SH-SY5Y (cell line): ENCODE data around the gene TMC7.

Experiments used
- GATA2 ChIP-seq: IDR thresholded peaks from 2 replicates; pipeline ENCODE4 v1.6.1; 2011; ENCODE audit warnings: mild to moderate bottlenecking, low read depth, low read length
- GATA3 ChIP-seq: IDR thresholded peaks from 2 replicates; pipeline ENCODE4 v1.6.1; 2011; ENCODE audit warnings: low read depth, mild to moderate bottlenecking, low read length, moderate library complexity

The TMC7 gene

DNA sequence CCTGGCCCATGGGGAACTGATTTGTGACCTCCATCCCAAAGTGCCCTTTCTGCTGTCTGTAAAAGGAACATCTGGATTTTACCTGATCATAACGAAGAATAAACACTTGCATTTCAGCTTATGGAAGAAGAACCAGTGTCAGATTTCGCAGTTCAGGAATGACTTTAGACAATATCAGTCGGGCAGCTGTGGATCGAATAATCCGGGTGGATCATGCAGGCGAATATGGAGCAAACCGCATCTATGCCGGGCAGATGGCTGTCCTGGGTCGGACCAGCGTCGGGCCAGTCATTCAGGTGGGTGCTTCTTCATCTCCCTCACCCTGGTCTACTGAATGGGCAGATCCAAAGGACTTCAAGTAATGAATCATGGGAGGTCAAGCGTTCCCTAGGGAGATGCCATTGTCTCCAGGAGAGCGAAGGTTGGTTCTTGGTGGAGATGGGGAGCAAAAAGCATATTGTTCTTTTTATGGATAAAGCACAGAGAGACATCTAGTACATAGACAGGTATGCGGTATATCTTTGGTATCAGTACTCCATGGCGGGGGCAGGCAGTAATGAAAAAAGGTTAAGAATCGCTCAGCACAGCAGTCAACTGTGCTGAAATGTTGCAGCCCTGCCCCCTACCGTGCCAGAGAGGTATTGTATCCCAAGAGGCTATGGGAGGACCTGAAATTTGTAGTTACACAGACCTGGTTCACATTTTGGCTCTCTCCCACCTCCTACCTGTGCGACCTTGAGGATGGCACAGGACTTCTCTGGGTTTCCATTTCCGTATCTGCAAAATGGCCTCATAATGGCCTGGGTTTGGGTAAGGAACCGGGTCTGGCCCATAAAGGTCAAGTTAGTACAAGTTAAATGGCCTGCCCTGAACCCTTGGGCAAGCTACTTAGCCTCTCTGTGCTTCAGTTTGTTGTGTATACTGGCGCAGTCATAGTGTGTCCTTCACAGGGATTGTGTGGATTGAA is 88.4 kb downstream of the TMC7 start:
- TF ChIP-seq GATA3 (no peak), GATA2 (no peak)

DNA sequence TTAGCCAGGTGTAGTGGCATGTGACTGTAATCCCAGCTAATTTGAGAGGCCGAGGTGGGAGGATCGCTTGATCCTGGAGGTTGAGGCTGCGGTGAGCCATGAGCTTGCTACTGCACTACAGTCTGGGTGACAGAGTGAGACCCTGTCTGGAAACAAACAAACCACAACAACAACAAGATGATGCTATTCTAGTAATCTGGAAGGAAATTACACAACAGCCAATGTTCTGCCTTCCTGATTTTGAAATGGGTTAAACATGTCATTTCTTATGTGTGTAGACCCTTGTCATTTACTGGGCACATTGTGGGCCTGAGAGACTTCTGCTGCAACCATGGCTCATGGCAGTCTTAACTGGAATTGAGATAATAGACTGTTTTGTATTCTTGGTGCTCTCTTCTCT is 89.6 kb downstream of the TMC7 start:
- TF ChIP-seq GATA2: no peak
- no peak for TF ChIP-seq GATA3

- TF ChIP-seq GATA2 (no peak), GATA3 (no peak)
These were observed 90.1 kb downstream of the TMC7 start for GRCh38 chr16:19073863-19074262.

- TF ChIP-seq GATA3: no peak
- no peak for TF ChIP-seq GATA2
These were observed 91.8 kb downstream of the TMC7 start for GRCh38 chr16:19075511-19075910.

GRCh38 chr16:19077879-19078278 is 94.1 kb downstream of the TMC7 start:
- TF ChIP-seq GATA2: no peak
- TF ChIP-seq GATA3: no peak

DNA sequence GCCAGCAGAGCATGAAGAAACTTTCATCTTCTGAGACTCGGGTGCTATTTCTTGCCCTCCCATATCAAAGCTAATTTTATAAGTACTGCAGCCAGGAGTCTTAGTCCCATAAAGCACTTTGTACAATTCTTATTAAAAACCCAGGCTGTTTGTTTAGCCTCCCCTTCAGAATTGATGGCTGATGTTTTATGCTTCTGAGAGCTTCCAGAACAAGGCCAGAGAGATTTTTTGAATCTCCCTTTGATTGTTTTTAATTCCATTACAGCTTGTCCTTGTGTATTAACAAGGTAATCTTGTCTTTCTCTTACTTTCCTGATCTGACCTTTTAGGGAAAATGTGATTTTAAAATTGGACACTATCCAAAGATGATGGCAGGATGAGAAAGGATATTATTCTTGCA is 99.9 kb downstream of the TMC7 start:
- no peak for TF ChIP-seq GATA2
- no peak for TF ChIP-seq GATA3

- TF ChIP-seq GATA3 (no peak), GATA2 (no peak)
These were observed 100.4 kb downstream of the TMC7 start for GRCh38 chr16:19084139-19084538.

- no peak for TF ChIP-seq GATA2
- no peak for TF ChIP-seq GATA3
These were observed 101.1 kb downstream of the TMC7 start for GRCh38 chr16:19084879-19085278.

- TF ChIP-seq GATA2 (no peak), GATA3 (no peak)
These were observed 102.0 kb downstream of the TMC7 start for GRCh38 chr16:19085679-19086200.

- no peak for TF ChIP-seq GATA2
- TF ChIP-seq GATA3: no peak
These were observed 102.8 kb downstream of the TMC7 start for GRCh38 chr16:19086322-19087199.

GRCh38 chr16:19088341-19088916 is 104.7 kb downstream of the TMC7 start:
- TF ChIP-seq GATA2 (no peak), GATA3 (no peak)

DNA sequence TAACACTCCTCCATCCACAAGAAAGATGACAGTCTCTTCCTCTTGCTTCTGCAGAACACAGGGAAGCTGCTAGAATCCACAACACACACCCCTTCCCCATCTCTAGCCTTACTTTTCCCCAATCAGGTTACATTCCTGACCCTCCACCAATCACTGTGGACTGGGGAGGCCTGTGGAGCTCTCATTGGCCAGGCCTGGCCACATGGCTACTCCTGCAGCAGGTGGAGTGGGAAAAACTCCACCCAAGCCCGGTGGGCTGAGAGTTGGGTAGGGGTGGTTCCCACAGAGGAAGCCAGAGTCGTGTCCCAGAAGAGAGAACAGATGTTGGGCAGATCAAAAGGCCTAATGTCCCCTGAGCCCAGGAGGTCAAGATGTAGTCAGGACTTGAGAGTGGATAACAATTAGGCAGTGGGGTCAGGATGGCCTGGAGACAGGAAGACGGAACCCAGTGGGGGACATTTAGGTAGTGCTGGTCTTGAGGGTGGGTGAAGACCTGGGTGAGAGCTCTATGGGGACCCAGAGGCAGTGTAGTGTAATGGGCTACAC is 105.7 kb downstream of the TMC7 start:
- TF ChIP-seq GATA3: no peak
- TF ChIP-seq GATA2: no peak

DNA sequence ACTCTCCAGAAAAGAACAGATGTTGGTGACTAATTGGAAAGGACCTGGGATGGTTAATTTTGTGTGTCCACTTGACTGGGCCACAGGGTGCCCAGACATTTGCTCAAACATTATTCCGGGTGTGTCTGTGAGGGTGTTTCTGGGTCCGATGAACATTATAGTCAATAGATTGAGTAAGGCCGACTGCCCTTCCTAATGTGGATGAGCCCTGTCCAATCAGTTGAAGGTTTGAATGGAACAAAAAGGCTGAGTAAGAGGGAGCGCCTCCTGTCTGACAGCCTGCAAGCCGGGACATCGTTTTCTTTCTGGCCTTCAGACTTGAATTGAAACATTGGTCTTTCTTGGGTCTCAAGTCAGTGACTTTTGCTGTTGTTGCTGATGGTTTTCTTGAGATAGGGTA is 107.2 kb downstream of the TMC7 start:
- no peak for TF ChIP-seq GATA3
- no peak for TF ChIP-seq GATA2

DNA sequence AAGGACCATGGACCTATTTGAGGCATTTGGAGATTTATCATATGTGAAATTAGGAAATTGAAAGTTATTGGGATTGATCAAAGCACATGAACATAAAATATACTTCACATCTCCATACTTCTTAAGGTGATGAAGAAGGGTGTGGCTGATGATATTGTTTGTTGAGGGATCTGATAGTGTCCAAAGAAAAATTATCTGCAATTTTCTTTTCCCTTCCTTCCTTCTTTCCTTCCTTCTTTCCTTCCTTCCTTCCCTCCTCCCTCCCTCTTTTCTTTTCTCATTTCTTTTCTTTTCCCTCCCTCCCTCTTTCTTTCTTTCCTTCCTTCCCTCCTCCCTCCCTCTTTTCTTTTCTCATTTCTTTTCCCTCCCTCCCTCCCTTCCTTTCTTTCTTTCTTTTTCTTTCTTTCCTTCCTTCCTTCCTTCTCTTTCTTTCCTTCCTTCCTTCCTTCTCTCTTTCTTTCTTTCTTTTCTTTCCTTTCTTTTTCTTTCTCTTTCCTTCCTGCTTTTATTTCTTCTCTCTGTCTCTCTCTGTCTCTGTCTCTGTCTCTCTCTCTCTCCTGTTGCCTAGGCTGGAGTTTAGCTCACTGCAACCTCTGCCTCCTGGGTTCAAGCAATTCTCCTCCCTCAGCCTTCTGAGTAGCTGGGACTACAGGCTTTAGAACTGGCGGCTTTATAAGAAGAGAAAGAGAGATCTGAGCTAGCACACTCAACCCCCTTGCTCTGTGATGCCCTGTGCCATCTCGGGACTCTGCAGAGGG is 109.1 kb downstream of the TMC7 start:
- no peak for TF ChIP-seq GATA2
- no peak for TF ChIP-seq GATA3
